SK-N-SH treated with all-trans-retinoic acid at 6 μM for 48 hours (cell line): Measurements from ENCODE around the gene TSPAN10.

Experiments
- ATAC-seq: fragments of 200-7000 bp; cut with Tn5 transposase; 3 replicates; pipeline ENCODE4 v1.9.1; 2020; ENCODE audit warnings: mild to moderate bottlenecking, moderate library complexity
- CREB5 ChIP-seq: fragments of 250-450 bp; sonication (Bioruptor Pico); IDR thresholded peaks from 2 replicates; pipeline ENCODE4 v1.5.1; 2020; ENCODE audit warnings: low read depth, mild to moderate bottlenecking, moderate library complexity
- CSRNP3 ChIP-seq: fragments of 250-450 bp; sonication (Bioruptor Pico); IDR thresholded peaks from 2 replicates; pipeline ENCODE4 v1.5.1; 2021; ENCODE audit warnings: mild to moderate bottlenecking, moderate library complexity
- ESRRG ChIP-seq: fragments of 250-450 bp; sonication (Bioruptor Pico); IDR thresholded peaks from 2 replicates; pipeline ENCODE4 v1.6.1; 2021; ENCODE audit warnings: mild to moderate bottlenecking
- GLIS3 ChIP-seq: fragments of 250-450 bp; sonication (Bioruptor Pico); IDR thresholded peaks from 2 replicates; pipeline ENCODE4 v1.5.0; 2020; ENCODE audit warnings: mild to moderate bottlenecking, moderate library complexity
- ISL1 ChIP-seq: fragments of 250-450 bp; sonication (Bioruptor Pico); IDR thresholded peaks from 2 replicates; pipeline ENCODE4 v2.1.2; 2022; ENCODE audit warnings: mild to moderate bottlenecking, moderate library complexity
- OSR1 ChIP-seq: fragments of 250-450 bp; sonication (Bioruptor Pico); IDR thresholded peaks from 2 replicates; pipeline ENCODE4 v1.8.0; 2022; ENCODE audit warnings: moderate library complexity, mild to moderate bottlenecking, inconsistent platforms
- POU6F1 ChIP-seq: fragments of 250-450 bp; sonication (Bioruptor Pico); IDR thresholded peaks from 2 replicates; pipeline ENCODE4 v1.8.0; 2021; ENCODE audit warnings: low read depth, mild to moderate bottlenecking, moderate library complexity, borderline replicate concordance
- PPARA ChIP-seq: fragments of 250-450 bp; sonication (Bioruptor Pico); IDR thresholded peaks from 2 replicates; pipeline ENCODE4 v1.5.0; 2020; ENCODE audit warnings: mild to moderate bottlenecking, borderline replicate concordance
- RARB ChIP-seq: fragments of 250-450 bp; sonication (Bioruptor Pico); IDR thresholded peaks from 2 replicates; pipeline ENCODE4 v1.8.0; 2021; ENCODE audit warnings: mild to moderate bottlenecking, moderate library complexity
- SNAI2 ChIP-seq: fragments of 250-450 bp; sonication (Bioruptor Pico); IDR thresholded peaks from 2 replicates; pipeline ENCODE4 v1.5.0; 2020; ENCODE audit warnings: mild to moderate bottlenecking, moderate library complexity
- TCF4 ChIP-seq: fragments of 250-450 bp; sonication (Bioruptor Pico); IDR thresholded peaks from 2 replicates; pipeline ENCODE4 v1.8.0; 2021; ENCODE audit warnings: mild to moderate bottlenecking, moderate library complexity, borderline replicate concordance
- TOX ChIP-seq: fragments of 250-450 bp; sonication (Bioruptor Pico); IDR thresholded peaks from 2 replicates; pipeline ENCODE4 v1.8.0; 2021; ENCODE audit warnings: mild to moderate bottlenecking, moderate library complexity, borderline replicate concordance
- ZC3H10 ChIP-seq: fragments of 250-450 bp; sonication (Bioruptor Pico); IDR thresholded peaks from 2 replicates; pipeline ENCODE4 v1.5.1; 2021; ENCODE audit warnings: mild to moderate bottlenecking, moderate library complexity
- ZFP3 ChIP-seq: fragments of 250-450 bp; sonication (Bioruptor Pico); IDR thresholded peaks from 2 replicates; pipeline ENCODE4 v1.5.0; 2020; ENCODE audit warnings: mild to moderate bottlenecking, moderate library complexity
- ZFP30 ChIP-seq: fragments of 450-650 bp; formaldehyde crosslinking; IDR thresholded peaks from 2 replicates; pipeline ENCODE4 v1.5.0; 2022; ENCODE audit warnings: mild to moderate bottlenecking, moderate library complexity
- ZNF565 ChIP-seq: fragments of 450-650 bp; formaldehyde crosslinking; conservative IDR thresholded peaks from 2 replicates; pipeline ENCODE4 v1.5.0; 2020; ENCODE audit warnings: low read depth, mild to moderate bottlenecking, moderate library complexity
- ZNF70 ChIP-seq: fragments of 450-650 bp; formaldehyde crosslinking; IDR thresholded peaks from 2 replicates; pipeline ENCODE4 v1.5.0; 2020; ENCODE audit warnings: mild to moderate bottlenecking, moderate library complexity
- TF ChIP-seq, protein P1 (sequence below): fragments of 250-450 bp; sonication (Bioruptor Pico); IDR thresholded peaks from 2 replicates; pipeline ENCODE4 v1.5.0; 2020; ENCODE audit warnings: mild to moderate bottlenecking, moderate library complexity
- TF ChIP-seq, protein P2 (sequence below): fragments of 250-450 bp; sonication (Bioruptor Pico); IDR thresholded peaks from 2 replicates; pipeline ENCODE4 v1.8.0; 2020; ENCODE audit warnings: mild to moderate bottlenecking, moderate library complexity, borderline replicate concordance

Gene TSPAN10

GRCh38 chr17:81644976-81645952 is 8.3 kb downstream of the TSPAN10 start:
- TF ChIP-seq ZC3H10 (CRISPR knock-in tag) (no peak), ZNF70 (CRISPR knock-in tag) (no peak), GLIS3 (CRISPR knock-in tag) (no peak), PPARA (CRISPR knock-in tag) (no peak)
- TF ChIP-seq, protein P1, sequence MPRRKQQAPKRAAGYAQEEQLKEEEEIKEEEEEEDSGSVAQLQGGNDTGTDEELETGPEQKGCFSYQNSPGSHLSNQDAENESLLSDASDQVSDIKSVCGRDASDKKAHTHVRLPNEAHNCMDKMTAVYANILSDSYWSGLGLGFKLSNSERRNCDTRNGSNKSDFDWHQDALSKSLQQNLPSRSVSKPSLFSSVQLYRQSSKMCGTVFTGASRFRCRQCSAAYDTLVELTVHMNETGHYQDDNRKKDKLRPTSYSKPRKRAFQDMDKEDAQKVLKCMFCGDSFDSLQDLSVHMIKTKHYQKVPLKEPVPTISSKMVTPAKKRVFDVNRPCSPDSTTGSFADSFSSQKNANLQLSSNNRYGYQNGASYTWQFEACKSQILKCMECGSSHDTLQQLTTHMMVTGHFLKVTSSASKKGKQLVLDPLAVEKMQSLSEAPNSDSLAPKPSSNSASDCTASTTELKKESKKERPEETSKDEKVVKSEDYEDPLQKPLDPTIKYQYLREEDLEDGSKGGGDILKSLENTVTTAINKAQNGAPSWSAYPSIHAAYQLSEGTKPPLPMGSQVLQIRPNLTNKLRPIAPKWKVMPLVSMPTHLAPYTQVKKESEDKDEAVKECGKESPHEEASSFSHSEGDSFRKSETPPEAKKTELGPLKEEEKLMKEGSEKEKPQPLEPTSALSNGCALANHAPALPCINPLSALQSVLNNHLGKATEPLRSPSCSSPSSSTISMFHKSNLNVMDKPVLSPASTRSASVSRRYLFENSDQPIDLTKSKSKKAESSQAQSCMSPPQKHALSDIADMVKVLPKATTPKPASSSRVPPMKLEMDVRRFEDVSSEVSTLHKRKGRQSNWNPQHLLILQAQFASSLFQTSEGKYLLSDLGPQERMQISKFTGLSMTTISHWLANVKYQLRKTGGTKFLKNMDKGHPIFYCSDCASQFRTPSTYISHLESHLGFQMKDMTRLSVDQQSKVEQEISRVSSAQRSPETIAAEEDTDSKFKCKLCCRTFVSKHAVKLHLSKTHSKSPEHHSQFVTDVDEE (CRISPR knock-in tag) = no peak
- TF ChIP-seq, protein P2, sequence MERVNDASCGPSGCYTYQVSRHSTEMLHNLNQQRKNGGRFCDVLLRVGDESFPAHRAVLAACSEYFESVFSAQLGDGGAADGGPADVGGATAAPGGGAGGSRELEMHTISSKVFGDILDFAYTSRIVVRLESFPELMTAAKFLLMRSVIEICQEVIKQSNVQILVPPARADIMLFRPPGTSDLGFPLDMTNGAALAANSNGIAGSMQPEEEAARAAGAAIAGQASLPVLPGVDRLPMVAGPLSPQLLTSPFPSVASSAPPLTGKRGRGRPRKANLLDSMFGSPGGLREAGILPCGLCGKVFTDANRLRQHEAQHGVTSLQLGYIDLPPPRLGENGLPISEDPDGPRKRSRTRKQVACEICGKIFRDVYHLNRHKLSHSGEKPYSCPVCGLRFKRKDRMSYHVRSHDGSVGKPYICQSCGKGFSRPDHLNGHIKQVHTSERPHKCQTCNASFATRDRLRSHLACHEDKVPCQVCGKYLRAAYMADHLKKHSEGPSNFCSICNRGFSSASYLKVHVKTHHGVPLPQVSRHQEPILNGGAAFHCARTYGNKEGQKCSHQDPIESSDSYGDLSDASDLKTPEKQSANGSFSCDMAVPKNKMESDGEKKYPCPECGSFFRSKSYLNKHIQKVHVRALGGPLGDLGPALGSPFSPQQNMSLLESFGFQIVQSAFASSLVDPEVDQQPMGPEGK = no peak
- no peak for ATAC-seq

DNA sequence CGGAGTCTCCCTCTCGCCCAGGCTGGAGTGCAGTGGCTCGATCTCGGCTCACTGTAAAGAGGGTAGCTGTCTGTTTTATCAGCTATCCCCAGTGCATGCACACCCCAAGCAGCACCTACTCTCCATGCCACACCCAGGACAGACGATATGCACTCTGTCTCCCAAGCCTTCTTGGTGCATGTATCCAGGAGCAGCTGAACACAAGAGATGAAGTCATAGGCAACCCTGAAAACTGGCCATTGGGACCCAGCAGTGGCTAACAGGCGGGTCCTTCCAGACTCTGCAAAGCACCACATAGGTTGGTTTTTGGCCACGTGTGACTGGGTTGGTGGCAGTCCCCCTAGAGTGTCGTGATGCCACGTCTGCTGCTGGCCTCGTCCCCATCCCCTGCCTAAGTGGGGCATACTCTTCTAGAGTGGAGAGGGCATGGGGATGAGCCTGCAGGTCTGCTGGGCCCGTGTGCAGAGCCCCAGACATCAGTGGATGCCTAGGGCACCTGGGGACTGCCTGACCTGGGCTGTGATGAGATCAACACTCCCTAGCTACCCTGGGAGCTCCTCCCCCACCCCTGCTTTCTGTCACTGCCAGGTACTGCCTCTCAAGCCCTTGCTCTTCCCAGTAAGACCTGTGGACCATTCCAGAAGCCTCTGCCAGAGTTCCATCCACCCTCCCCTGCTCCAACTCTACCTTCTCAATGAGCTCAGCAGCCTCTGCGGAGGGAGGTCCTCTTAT is 10.0 kb downstream of the TSPAN10 start:
- no peak for ATAC-seq
- no peak for TF ChIP-seq CSRNP3 (CRISPR knock-in tag)
- TF ChIP-seq TCF4 (CRISPR knock-in tag) = no peak
- no peak for TF ChIP-seq TOX (CRISPR knock-in tag)
- no peak for TF ChIP-seq ZNF70 (CRISPR knock-in tag)
- no peak for TF ChIP-seq SNAI2
- no peak for TF ChIP-seq ESRRG
- no peak for TF ChIP-seq ZFP3 (CRISPR knock-in tag)
- TF ChIP-seq, protein P1 (CRISPR knock-in tag) = no peak
- TF ChIP-seq ZNF565 (CRISPR knock-in tag) = no peak
- TF ChIP-seq ZC3H10 (CRISPR knock-in tag) = no peak
- TF ChIP-seq RARB (CRISPR knock-in tag) = no peak
- TF ChIP-seq POU6F1 (CRISPR knock-in tag) = no peak

DNA sequence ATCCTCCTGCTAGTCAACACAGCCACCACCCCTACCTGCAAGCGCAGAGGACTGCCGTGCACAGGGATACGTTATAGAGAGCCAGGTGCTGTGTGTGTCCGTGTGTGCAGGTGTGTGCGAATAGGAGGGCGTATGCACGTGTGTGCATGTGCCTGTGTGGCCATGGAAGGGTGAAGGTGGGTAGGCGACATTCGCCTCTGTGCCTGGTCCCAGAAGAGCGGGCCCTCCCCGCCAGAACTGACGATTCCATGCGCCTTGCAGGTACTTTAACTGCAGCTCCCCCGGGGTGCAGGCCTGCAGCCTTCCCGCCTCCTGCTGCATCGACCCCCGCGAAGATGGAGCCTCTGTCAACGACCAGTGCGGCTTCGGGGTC is 10.6 kb downstream of the TSPAN10 start:
- no peak for ATAC-seq
- TF ChIP-seq CREB5 (CRISPR knock-in tag) = no peak
- TF ChIP-seq, protein P1 (CRISPR knock-in tag) = no peak
- TF ChIP-seq ZFP3 (CRISPR knock-in tag) = no peak
- TF ChIP-seq ESRRG = no peak
- TF ChIP-seq ZFP30 = no peak
- TF ChIP-seq OSR1 (CRISPR knock-in tag) = no peak
- TF ChIP-seq ISL1 (CRISPR knock-in tag) = no peak
